ENCODE data around the gene HSPB9. TPM values are rescaled to one million over a fixed set of nuclear protein-coding genes. Genes with fewer than 3 reads are reported as not detected.

The HSPB9 gene
- total RNA-seq, 1 experiment from 2014 or later, result 0.15 TPM

DNA sequence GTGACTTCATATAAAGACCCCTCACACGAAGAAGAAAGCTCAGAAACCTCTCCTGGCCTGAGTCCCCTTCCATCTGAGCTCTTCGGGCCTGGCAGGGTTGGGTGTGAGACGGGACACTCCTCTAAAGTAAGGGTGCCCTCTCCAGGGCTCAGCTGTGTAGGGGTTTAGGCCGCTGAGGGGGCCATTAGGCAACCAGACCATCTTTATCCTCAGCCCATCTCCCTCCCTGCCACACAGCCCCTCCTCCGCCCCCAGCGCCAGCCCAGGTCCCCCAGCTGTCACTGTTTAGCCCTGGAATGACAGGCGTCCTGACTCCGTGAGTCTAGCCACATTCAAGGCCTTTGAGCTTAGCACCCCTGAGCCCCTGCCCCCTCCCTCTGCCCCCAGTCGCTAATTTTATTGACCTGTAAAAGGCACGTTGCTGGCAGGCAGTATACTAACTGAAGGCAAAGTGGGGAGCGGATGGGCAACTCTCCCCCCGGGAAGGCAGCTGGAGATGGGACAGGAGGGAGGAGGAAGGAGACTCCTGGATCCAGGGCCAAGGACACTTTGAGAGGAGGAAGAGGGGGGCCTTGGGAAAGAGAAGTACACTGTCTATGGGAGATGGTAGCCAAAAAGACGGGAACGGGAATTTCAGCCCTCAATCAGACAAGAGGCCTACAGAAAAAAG lies 23.7 kb upstream of the HSPB9 start:
- Histone ChIP-seq H3K23ac (ENCODE audit: insufficient read length, low read depth, low read length) (no peak overlapping the region), H4K5ac (ENCODE audit: insufficient read length, low read depth, low read length) (no peak overlapping the region), H3K27ac (ENCODE audit: insufficient read length, low read depth, low read length) (no peak overlapping the region), H4K91ac (ENCODE audit: insufficient read length, low read depth, low read length) (no peak overlapping the region), H3K79me1 (ENCODE audit: insufficient read depth, low read depth, low read length, poor library complexity, severe bottlenecking) (no peaks in the 10 kb centered on the region), H2AFZ (ENCODE audit: low read length) (no peak overlapping the region), H3K4ac (ENCODE audit: low read depth, low read length) (no peak overlapping the region), H2AK5ac (ENCODE audit: insufficient read length, low read length) (no peak overlapping the region), H3K9me3 (ENCODE audit: control insufficient read depth, low read depth, low read length) (no peaks in the 10 kb centered on the region), H3K18ac (ENCODE audit: insufficient read length, low read depth, low read length) (no peak overlapping the region), H3K79me2 (ENCODE audit: insufficient read depth, low read length) (no peaks in the 10 kb centered on the region), H3K14ac (ENCODE audit: insufficient read depth, low read length) (no peak overlapping the region), H2BK15ac (ENCODE audit: low read depth, low read length) (no peak overlapping the region), H3K4me1 (ENCODE audit: insufficient read depth, low read length) (no peaks in the 10 kb centered on the region), H2BK12ac (ENCODE audit: insufficient read length, low read depth, low read length) (no peak overlapping the region), H4K20me1 (ENCODE audit: control insufficient read depth, insufficient read depth, insufficient read length) (no peaks in the 10 kb centered on the region), H4K8ac (replicated peaks; ENCODE audit: insufficient read length, low read depth, low read length) (no peak overlapping the region), H3K27me3 (ENCODE audit: insufficient read depth, low read length) (peaks cover 12% of the 10 kb centered on the region; the same call in 1 of the 2 replicates), H2BK120ac (ENCODE audit: low read depth, low read length, poor library complexity, severe bottlenecking) (no peak overlapping the region), H3K4me2 (ENCODE audit: insufficient read depth, insufficient read length, low read length) (peak overlapping the region; percentile 24), H2BK5ac (ENCODE audit: insufficient read length, low read length) (no peak overlapping the region), H3K9ac (ENCODE audit: extremely low read depth, insufficient read length, low read length) (no peak overlapping the region), H3K56ac (ENCODE audit: insufficient read length, low read depth, low read length) (no peak overlapping the region), H2BK20ac (ENCODE audit: low read depth, low read length, poor library complexity, severe bottlenecking) (no peak overlapping the region), H3K23me2 (ENCODE audit: insufficient read length, low read depth, low read length, poor library complexity, severe bottlenecking) (peaks cover 9% of the 10 kb centered on the region), H3T11ph (ENCODE audit: low read length) (no peak overlapping the region)
- TF ChIP-seq, protein P1, sequence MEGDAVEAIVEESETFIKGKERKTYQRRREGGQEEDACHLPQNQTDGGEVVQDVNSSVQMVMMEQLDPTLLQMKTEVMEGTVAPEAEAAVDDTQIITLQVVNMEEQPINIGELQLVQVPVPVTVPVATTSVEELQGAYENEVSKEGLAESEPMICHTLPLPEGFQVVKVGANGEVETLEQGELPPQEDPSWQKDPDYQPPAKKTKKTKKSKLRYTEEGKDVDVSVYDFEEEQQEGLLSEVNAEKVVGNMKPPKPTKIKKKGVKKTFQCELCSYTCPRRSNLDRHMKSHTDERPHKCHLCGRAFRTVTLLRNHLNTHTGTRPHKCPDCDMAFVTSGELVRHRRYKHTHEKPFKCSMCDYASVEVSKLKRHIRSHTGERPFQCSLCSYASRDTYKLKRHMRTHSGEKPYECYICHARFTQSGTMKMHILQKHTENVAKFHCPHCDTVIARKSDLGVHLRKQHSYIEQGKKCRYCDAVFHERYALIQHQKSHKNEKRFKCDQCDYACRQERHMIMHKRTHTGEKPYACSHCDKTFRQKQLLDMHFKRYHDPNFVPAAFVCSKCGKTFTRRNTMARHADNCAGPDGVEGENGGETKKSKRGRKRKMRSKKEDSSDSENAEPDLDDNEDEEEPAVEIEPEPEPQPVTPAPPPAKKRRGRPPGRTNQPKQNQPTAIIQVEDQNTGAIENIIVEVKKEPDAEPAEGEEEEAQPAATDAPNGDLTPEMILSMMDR (conservative IDR thresholded peaks at IDR 0.05), result no peak
- Mint-ChIP-seq H3K9me3 (no peaks in the 10 kb centered on the region), H3K4me3 (peak overlapping the region in 1 of 2 experiments; percentile 53; a peak in 2 of 5 replicates), H3K27ac (no peak overlapping the region; a peak in 1 of 7 replicates), H3K36me3 (ENCODE audit: insufficient read depth in 1 of 3, low read depth in 3 of 3) (no peaks in the 10 kb centered on the region), H3K27me3 (ENCODE audit: low read depth) (peaks cover 37% of the 10 kb centered on the region), H3K4me1 (peaks cover 25 to 32% of the 10 kb centered on the region in 2 experiments)
- DNase-seq, result no peak
- WGBS (ENCODE audit: extremely low coverage, insufficient read length, low lambda C conversion rate), result no CpG with 5 or more reads among the region's 14 CpGs
